Activated CD4-positive, alpha-beta memory T cell treated with anti-CD3 and anti-CD28 coated beads, Interleukin-2, amount 10 ng/mL, durations not matched to agents 7 days and 5 days (primary cell): ENCODE results near the gene SHISA9. TPM values are rescaled to one million over a fixed set of nuclear protein-coding genes. Genes with fewer than 3 reads are reported as not detected.
"Not testable (repeated sequence)": the region's sequence is repeated elsewhere in the genome, so short reads cannot be mapped to it uniquely, and the experiment has no call there.

Experiments used
- CTCF ChIA-PET: fragments of 350-600 bp; sonication (Branson Sonifier 250); formaldehyde crosslinking; loops from one replicate; lab custom pipeline; 2021; ENCODE audit warnings: antibody characterized with exemption, inconsistent platforms; lab: Charles Lee
- POLR2A ChIA-PET: fragments of 350-600 bp; sonication (Branson Sonifier 250); formaldehyde crosslinking; loops from one replicate; lab custom pipeline; 2021; ENCODE audit warnings: antibody characterized with exemption; lab: Charles Lee
- DNase-seq: peaks from one replicate; pipeline ENCODE4 v3.0.0-alpha.2; 2020
- H3K27ac Mint-ChIP-seq: one replicate; pipeline ENCODE4 v1.8.0; 2021; ENCODE audit warnings: mild to moderate bottlenecking, mixed read lengths
- H3K27me3 Mint-ChIP-seq: one replicate; pipeline ENCODE4 v1.8.0; 2021; ENCODE audit warnings: mixed read lengths
- H3K36me3 Mint-ChIP-seq: one replicate; pipeline ENCODE4 v1.8.0; 2021; ENCODE audit warnings: low read depth, mixed read lengths
- H3K4me1 Mint-ChIP-seq: one replicate; pipeline ENCODE4 v1.8.0; 2021; ENCODE audit warnings: mixed read lengths
- H3K4me3 Mint-ChIP-seq: one replicate; pipeline ENCODE4 v1.8.0; 2021; ENCODE audit warnings: mild to moderate bottlenecking, mixed read lengths
- H3K9me3 Mint-ChIP-seq: one replicate; pipeline ENCODE4 v1.8.0; 2021; ENCODE audit warnings: mixed read lengths
- total RNA-seq, 2 experiments: library from RNA; stranded (reverse); gene quantifications; one replicate each; pipeline ENCODE4 v1.2.3, GENCODE V29; 2021

Gene SHISA9
- under 1 TPM in 1 of 2 experiments, not detected in 1; 0.08 TPM for total RNA-seq

DNA sequence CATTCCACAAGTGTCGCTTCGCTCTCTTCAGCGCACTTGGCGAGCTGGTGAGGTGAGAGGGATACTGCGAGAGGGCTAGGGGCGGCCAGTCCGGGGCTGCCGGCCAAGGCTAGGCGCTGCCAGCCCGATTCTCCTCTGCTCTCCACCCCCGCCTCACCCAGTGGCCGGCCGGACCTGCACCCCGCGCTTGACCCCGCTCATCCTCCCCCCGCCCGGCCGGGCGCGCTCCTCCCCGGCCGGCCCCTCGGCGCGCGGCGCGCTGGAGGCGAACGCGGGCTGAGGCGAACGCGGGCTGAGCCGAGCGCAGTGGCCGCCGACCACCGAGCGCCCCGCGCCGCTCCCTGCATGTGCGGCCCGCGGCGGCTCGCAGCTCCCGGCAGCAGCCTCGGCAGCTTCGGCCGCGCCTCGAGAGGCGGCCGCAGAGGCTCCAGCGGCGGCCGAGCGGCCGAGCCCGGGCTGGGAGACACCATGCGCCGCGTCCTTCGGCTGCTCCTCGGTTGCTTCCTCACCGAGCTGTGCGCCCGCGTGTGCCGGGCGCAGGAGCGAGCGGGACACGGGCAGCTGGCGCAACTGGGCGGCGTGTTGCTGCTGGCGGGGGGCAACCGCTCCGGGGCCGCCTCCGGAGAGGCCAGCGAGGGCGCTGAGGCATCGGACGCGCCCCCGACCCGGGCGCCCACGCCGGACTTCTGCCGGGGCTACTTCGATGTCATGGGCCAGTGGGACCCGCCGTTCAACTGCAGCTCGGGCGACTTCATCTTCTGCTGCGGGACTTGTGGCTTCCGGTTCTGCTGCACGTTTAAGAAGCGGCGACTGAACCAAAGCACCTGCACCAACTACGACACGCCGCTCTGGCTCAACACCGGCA is at the start of gene SHISA9:
TSS of gene SHISA9 (plus strand) at position 2 of the 865 bp plus-strand sequence.
- CTCF ChIA-PET: no interaction called here
- peaks cover 7% of the 10 kb centered on the region for H3K4me1 Mint-ChIP-seq
- H3K27ac Mint-ChIP-seq: no peak within 1 kb of the TSS
- POLR2A ChIA-PET: no interaction called here
- H3K4me3 Mint-ChIP-seq: no peak within 1 kb of the TSS
- H3K9me3 Mint-ChIP-seq: no peaks in the 10 kb centered on the region
- no peaks in the 10 kb centered on the region for H3K36me3 Mint-ChIP-seq
- DNase-seq: no peak
- peaks cover 64% of the 10 kb centered on the region for H3K27me3 Mint-ChIP-seq

DNA sequence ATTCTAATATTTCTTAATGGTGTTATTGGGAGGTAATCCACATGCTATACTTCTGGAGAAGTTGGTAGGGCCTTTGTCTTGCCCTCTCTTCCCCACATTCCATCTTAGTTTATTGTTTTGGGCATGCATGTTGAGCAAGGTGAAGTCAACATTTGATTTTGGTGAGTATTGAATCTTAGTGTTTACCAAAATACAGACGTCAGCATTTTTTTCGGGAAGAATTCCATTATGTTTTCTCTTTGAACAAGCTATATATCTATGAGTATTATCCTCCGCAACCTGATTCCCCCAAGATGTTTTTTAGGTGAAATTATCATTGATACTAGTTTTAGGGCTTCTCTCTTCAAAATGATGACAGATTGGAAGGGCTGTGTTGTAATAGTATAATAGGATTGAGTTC is 47.4 kb upstream of the SHISA9 start:
- H3K36me3 Mint-ChIP-seq: no peaks in the 10 kb centered on the region
- peaks cover 5% of the 10 kb centered on the region for H3K9me3 Mint-ChIP-seq
- H3K27me3 Mint-ChIP-seq: peaks cover 6% of the 10 kb centered on the region
- H3K27ac Mint-ChIP-seq: no peak overlapping the region
- H3K4me1 Mint-ChIP-seq: no peaks in the 10 kb centered on the region
- no peak overlapping the region for H3K4me3 Mint-ChIP-seq
- POLR2A ChIA-PET: no interaction called here
- CTCF ChIA-PET: interaction anchor here (0.6 kb wide), 1 partner anchor 22 kb away, joined by 3 read pairs; no protein-coding TSS in a partner anchor
- no peak for DNase-seq

DNA sequence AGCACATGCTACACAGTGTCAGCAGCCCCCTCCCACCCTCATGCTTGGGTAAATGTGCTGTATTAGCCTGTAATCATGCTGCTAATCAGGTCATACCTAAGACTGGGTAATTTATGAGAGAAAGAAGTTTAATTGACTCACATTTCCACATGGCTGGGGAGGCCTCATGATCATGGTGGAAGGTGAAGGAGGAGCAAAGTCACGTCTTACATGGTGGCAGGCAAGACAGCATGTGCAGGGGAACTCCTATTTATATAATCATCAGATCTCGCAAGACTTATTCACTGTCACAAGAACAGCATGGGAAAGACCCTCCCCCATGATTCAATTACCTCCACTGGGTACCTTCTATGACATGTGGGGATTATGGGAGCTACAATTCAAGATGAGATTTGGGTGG is 44.0 kb upstream of the SHISA9 start:
- H3K9me3 Mint-ChIP-seq, DNase-seq, POLR2A ChIA-PET: not testable (repeated sequence)

DNA sequence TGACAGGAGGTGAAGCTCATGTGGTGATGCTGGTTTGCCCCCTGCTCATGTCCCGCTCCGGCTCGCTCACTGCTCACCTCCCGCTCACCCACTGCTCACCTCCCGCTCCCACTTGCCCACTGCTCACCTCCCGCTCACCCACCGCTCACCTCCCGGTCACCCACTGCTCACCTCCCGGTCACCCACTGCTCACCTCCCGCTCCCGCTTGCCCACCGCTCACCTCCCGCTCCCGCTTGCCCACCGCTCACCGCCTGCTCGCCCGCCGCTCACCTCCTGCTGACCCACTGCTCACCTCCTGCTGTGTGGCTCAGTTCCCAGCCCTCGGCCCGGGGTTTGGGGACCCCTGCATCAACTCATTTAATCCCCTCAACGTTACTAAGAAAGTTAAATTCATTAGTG is 39.1 kb upstream of the SHISA9 start:
- POLR2A ChIA-PET: no interaction called here
- Mint-ChIP-seq H3K36me3 (no peaks in the 10 kb centered on the region), H3K4me3 (no peak overlapping the region), H3K9me3 (peaks cover under 1% of the 10 kb centered on the region), H3K27ac (no peak overlapping the region), H3K27me3 (no peaks in the 10 kb centered on the region), H3K4me1 (no peaks in the 10 kb centered on the region)
- no peak for DNase-seq
- CTCF ChIA-PET: no interaction called here

More for the DNA sequence above, 44.0 kb upstream of the SHISA9 start:
- H3K36me3 Mint-ChIP-seq, H3K27me3 Mint-ChIP-seq, H3K4me3 Mint-ChIP-seq, CTCF ChIA-PET, H3K27ac Mint-ChIP-seq, H3K4me1 Mint-ChIP-seq: not testable (repeated sequence)

DNA sequence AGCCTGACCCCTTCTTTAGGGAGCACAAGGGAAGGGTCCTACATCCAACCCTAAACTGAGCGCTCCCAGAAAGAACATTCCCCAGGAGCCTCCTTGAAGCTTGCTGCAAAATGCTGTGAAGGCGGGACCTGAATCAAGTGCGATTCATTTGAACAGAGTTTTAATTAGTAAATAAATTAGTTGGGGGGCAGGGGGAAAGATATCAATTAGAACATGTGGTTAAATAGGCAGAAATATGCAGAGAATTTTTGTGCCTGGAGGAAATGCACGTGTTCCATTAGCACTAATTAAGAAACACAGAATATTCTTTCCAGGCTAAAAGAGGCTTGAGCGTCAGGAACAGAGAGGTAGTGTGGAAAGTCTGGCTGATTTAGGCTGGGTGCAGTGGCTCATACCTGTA is 38.5 kb upstream of the SHISA9 start:
- H3K4me1 Mint-ChIP-seq: no peaks in the 10 kb centered on the region
- POLR2A ChIA-PET: no interaction called here

DNA sequence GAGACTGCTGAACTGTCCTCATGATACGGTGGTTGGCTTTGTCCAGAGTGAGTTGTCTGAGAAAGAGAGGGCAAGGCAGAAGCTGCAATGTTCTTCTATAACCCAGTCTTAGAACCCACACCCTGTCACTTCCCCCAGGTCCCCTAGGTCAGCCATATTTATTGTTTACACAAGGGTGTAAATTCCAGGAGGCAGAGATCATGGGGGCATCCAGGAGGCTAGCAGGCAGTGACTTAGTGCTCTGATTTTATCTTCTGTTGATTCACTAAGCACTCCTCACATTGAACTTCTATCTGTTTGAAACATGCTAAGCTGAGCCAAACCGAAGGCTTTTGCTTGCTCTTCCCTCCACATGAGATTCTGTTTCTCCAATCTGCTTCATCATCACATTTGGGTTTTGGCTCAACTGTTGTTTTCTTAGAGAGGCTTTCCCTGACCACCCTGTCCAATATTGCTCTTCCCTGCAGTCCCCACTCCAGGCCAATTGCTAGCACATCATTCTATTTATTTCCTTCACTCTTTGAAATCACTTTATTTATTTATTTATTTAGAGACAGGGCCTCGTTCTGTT is 34.3 kb upstream of the SHISA9 start:
- no peak for DNase-seq
- POLR2A ChIA-PET: no interaction called here
- CTCF ChIA-PET: no interaction called here
- no peaks in the 10 kb centered on the region for H3K27me3 Mint-ChIP-seq
- H3K27ac Mint-ChIP-seq: no peak overlapping the region
- H3K36me3 Mint-ChIP-seq: no peaks in the 10 kb centered on the region
- H3K4me1 Mint-ChIP-seq: no peaks in the 10 kb centered on the region
- no peak overlapping the region for H3K4me3 Mint-ChIP-seq
- H3K9me3 Mint-ChIP-seq: no peaks in the 10 kb centered on the region

More for the DNA sequence above, 38.5 kb upstream of the SHISA9 start:
- CTCF ChIA-PET: no interaction called here
- Mint-ChIP-seq H3K9me3 (no peaks in the 10 kb centered on the region), H3K36me3 (no peaks in the 10 kb centered on the region), H3K27ac (no peak overlapping the region), H3K4me3 (no peak overlapping the region), H3K27me3 (no peaks in the 10 kb centered on the region)
- no peak for DNase-seq

DNA sequence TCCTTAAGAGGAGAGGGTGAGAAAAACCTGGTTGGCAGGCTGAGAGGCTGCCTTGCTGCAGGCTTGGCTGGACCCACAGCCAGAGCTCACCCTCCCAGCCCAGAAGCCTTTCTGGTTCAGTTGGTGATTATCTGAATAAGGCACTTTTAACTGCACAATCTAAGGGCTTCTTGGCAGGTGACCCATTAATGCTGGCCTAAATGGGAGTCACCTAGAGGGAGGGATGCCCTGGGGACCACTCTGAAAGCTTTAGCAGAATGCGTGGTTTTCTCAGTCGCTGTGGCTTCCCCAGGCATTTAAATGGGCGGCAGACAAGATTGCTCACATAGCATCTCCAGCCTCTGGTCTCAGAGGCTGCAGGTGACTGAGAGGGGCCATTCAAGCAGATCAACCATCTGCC is 33.2 kb upstream of the SHISA9 start:
- CTCF ChIA-PET: no interaction called here

DNA sequence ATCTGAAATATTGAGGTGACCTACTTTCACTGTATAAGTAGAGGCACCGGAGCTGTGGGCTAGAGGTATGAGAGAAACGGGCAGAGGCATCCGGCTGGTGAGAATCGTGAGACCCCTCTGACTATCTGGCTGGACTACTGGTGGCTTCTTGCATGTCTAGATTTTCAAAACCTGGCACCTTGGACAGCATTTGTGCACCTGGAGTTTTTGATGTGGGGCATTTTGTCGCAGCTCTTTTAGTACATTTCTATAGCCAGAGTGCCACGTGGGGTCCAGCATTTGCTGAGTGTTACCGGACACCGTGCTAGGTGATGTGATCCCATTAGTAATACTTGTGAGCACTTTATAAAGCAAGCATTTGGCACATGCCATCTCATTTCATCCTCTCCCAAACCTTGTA is 32.6 kb upstream of the SHISA9 start:
- Mint-ChIP-seq H3K4me3 (no peak overlapping the region), H3K27ac (no peak overlapping the region), H3K4me1 (no peaks in the 10 kb centered on the region), H3K36me3 (no peaks in the 10 kb centered on the region), H3K9me3 (no peaks in the 10 kb centered on the region), H3K27me3 (no peaks in the 10 kb centered on the region)
- POLR2A ChIA-PET: no interaction called here
- CTCF ChIA-PET: no interaction called here
- DNase-seq: no peak

More for the DNA sequence above, 33.2 kb upstream of the SHISA9 start:
- POLR2A ChIA-PET: no interaction called here
- Mint-ChIP-seq H3K4me3 (no peak overlapping the region), H3K27me3 (no peaks in the 10 kb centered on the region), H3K4me1 (no peaks in the 10 kb centered on the region), H3K27ac (no peak overlapping the region), H3K36me3 (no peaks in the 10 kb centered on the region), H3K9me3 (no peaks in the 10 kb centered on the region)
- DNase-seq: no peak

DNA sequence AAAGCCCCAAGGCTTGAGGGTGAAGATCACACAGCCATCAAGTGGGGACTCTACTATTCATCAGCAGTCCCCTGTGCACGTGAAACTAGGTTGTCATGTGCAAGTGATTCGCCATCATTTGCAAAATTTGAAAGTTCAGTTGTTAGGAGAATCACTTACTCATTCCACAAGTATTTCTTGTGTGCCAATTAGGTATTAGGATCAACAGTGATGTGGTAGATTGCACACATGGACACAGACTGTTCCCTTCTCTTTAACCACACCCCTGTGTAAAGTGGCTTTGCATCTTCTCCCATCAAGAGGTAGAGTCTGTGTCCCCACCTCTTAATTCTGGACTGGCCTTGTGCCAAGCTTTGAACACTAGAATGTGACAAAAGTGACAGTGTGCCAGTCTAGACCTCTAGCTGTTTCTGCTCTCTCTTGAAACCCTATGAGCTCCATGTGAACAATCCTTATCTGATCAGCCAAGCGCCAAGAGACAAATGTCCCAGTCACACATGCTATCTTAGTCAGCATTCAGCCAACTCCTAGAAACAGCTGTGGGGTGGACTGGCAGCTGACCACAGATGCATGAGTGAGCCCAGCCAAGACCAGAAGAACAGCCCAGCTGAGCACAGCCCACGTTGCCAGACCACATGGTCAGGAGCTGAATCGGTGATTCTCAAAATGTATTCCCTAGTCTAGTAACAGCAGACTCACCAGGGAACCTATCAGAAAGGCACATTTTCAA is 31.5 kb upstream of the SHISA9 start:
- H3K27me3 Mint-ChIP-seq: no peaks in the 10 kb centered on the region
- H3K4me1 Mint-ChIP-seq: no peaks in the 10 kb centered on the region
- H3K4me3 Mint-ChIP-seq: no peak overlapping the region
- H3K36me3 Mint-ChIP-seq: no peaks in the 10 kb centered on the region
- H3K27ac Mint-ChIP-seq: no peak overlapping the region
- no peaks in the 10 kb centered on the region for H3K9me3 Mint-ChIP-seq
- ChIA-PET POLR2A (no interaction called here), CTCF (no interaction called here)
- no peak for DNase-seq

DNA sequence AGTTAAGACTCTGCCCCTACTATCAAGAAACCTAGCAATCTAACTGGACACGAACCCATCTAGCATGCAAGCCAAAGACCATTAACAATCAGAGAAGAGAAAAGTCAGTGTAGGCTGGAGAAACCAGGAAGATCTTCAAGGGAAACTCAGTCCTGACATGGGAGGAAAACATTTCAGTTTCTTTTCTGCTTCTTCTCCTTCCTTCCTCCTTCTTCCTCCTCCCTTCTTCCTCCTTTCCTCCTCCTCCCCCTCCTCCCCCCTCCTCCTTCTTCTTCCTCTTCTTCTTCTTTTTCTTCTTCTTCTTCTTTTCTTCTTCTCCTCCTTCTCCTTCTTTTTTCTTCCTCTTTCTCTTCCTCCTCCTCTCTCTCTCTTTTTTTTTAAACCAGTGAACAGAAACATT is 29.6 kb upstream of the SHISA9 start:
- DNase-seq: no peak
- ChIA-PET POLR2A (no interaction called here), CTCF (no interaction called here)
- Mint-ChIP-seq H3K27ac (no peak overlapping the region), H3K9me3 (no peaks in the 10 kb centered on the region), H3K27me3 (no peaks in the 10 kb centered on the region), H3K36me3 (no peaks in the 10 kb centered on the region), H3K4me1 (no peaks in the 10 kb centered on the region), H3K4me3 (no peak overlapping the region)

DNA sequence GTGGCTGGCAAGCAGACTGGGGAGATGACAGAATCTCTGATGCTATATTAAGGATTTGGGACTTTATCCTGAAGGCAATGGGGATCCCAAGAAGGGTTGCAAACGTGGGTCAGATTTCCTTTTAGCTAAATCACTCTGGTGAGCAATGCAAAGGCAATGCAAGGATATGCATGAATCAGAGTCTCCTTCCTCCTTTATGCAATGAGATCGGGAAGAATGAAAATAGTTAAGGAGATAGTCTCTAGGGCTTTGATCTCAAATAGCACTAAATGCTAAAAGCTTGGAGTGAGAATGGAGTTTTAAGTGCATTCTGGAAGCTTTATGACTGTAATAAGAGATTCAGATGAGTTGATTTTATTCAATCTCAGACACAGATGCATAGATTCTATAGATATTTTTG is 27.2 kb upstream of the SHISA9 start:
- no peak overlapping the region for H3K4me3 Mint-ChIP-seq
- no peak for DNase-seq
- no peaks in the 10 kb centered on the region for H3K27me3 Mint-ChIP-seq
- no peaks in the 10 kb centered on the region for H3K4me1 Mint-ChIP-seq
- POLR2A ChIA-PET: no interaction called here
- H3K36me3 Mint-ChIP-seq: no peaks in the 10 kb centered on the region
- CTCF ChIA-PET: no interaction called here
- H3K9me3 Mint-ChIP-seq: no peaks in the 10 kb centered on the region
- no peak overlapping the region for H3K27ac Mint-ChIP-seq

DNA sequence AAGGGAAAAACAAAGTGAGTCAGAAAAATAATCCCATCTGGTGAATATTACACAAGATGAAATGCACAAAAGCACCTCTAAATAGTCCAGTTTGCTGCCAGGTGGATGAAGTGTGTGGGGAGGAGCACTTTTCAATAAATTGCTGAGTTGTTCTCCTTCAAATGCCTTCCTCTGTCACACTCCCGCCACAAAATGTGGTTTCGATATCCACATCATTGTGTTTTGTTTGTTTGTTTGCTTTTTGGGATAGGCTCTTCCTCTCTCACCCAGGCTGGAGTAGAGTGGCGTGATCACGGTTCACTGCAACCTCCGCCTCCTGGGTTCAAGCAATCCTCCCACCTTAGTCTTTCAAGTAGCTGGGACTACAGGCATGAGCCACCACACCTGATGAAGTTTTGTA is 24.6 kb upstream of the SHISA9 start:
- DNase-seq: no peak
- no peaks in the 10 kb centered on the region for H3K36me3 Mint-ChIP-seq
- H3K27me3 Mint-ChIP-seq: no peaks in the 10 kb centered on the region
- H3K9me3 Mint-ChIP-seq: no peaks in the 10 kb centered on the region
- POLR2A ChIA-PET: no interaction called here
- no peak overlapping the region for H3K27ac Mint-ChIP-seq
- CTCF ChIA-PET: no interaction called here
- no peaks in the 10 kb centered on the region for H3K4me1 Mint-ChIP-seq
- no peak overlapping the region for H3K4me3 Mint-ChIP-seq

DNA sequence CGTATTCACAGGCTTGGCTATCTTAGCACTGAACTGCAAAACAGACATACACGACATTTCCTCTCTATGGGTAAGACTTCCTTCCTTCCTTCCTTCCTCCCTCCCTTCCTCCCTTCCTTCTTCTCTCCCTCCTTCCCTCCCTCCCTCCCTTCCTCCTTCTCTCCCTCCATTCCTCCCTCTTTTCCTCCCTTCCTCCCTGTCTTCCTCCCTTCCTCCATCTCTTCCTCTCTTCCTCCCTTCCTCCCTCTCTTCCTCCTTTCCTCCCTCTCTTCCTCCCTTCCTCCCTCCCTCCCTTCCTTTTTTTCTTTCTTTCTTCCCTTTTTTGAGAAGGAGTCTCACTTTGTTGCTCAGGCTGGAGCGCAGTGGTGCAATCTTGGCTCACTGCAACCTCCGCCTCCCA is 22.4 kb upstream of the SHISA9 start:
- ChIA-PET CTCF (no interaction called here), POLR2A (no interaction called here)
- no peaks in the 10 kb centered on the region for H3K36me3 Mint-ChIP-seq
- DNase-seq: no peak
- H3K9me3 Mint-ChIP-seq: no peaks in the 10 kb centered on the region
- no peak overlapping the region for H3K4me3 Mint-ChIP-seq
- H3K4me1 Mint-ChIP-seq: no peaks in the 10 kb centered on the region
- no peaks in the 10 kb centered on the region for H3K27me3 Mint-ChIP-seq
- H3K27ac Mint-ChIP-seq: no peak overlapping the region
